Measurements from ENCODE around the gene CERKL. TPM values are rescaled to one million over a fixed set of nuclear protein-coding genes. Genes with fewer than 3 reads are reported as not detected.

The CERKL gene
- total and polyA plus RNA-seq, 2 donors from 2014 or later, result 7.8 to 8.0 TPM

DNA sequence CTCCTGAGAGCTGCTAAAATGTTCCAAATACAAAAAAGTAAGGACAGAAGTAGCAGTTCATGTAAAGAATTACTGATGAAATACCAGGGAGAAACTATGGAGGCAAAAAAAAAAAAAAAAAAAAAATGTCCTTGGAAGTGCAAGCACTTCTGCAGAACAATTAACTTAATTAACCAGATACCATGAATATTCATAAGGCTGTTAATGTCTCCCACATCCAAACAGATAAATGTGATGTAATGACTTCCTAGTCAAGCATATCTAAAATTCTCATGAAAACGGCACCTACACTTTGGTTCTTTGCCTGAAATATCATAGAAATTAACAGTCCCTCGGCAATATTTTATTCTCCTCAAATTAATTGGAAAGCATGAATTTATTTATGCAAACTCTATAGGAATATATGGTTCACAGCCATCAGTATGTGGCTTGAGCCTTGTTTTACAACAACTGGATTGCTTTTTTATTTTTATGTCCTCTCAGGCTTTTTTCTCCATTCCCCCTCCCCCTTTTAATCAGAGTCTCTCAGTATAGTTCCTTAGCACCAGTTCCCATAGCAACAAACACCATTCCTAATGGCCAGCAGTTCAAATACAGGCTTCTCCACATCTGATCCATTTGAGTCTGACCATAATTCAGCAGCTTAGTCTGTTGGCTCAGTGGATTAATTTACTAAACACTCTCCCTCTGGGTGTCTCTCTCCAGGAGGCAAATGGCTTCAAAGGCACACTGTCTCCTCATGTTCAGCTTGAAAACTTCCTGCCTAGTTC is 102.7 kb downstream of the CERKL start:
- H3K27me3 ChIP-seq (ENCODE audit: control insufficient read depth, insufficient read depth, low read length), result no peaks in the 10 kb centered on the region
- TF ChIP-seq, protein P1, sequence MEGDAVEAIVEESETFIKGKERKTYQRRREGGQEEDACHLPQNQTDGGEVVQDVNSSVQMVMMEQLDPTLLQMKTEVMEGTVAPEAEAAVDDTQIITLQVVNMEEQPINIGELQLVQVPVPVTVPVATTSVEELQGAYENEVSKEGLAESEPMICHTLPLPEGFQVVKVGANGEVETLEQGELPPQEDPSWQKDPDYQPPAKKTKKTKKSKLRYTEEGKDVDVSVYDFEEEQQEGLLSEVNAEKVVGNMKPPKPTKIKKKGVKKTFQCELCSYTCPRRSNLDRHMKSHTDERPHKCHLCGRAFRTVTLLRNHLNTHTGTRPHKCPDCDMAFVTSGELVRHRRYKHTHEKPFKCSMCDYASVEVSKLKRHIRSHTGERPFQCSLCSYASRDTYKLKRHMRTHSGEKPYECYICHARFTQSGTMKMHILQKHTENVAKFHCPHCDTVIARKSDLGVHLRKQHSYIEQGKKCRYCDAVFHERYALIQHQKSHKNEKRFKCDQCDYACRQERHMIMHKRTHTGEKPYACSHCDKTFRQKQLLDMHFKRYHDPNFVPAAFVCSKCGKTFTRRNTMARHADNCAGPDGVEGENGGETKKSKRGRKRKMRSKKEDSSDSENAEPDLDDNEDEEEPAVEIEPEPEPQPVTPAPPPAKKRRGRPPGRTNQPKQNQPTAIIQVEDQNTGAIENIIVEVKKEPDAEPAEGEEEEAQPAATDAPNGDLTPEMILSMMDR (IDR thresholded peaks at IDR 0.05; ENCODE audit: borderline replicate concordance, extremely low read depth, insufficient read depth), result no peak
- intact Hi-C loops (cut with DNase I), result no loop called here
- H3K9me3 ChIP-seq (ENCODE audit: control insufficient read depth in 2 of 3, insufficient read depth in 1 of 3, low read length in 3 of 3), result no peaks in the 10 kb centered on the region
- FAIRE-seq, result no peak
- H3K27ac ChIP-seq (ENCODE audit: low read depth in 2 of 2, low read length in 2 of 2), result no peak overlapping the region
- no peak overlapping the region for H3K4me3 ChIP-seq (ENCODE audit: low read length in 3 of 3)
- H3K36me3 ChIP-seq (ENCODE audit: control insufficient read depth in 2 of 3, insufficient read depth in 3 of 3, low read length in 3 of 3), result no peaks in the 10 kb centered on the region
- H3K4me1 ChIP-seq (ENCODE audit: control insufficient read depth in 2 of 3, insufficient read depth in 2 of 3, low read depth in 1 of 3, low read length in 3 of 3), result no peaks in the 10 kb centered on the region
- no peak overlapping the region for H3K9ac ChIP-seq (ENCODE audit: low read length in 3 of 3)
- DNase-seq, result peak in 2 of 5 donors; percentile 14 to 27

DNA sequence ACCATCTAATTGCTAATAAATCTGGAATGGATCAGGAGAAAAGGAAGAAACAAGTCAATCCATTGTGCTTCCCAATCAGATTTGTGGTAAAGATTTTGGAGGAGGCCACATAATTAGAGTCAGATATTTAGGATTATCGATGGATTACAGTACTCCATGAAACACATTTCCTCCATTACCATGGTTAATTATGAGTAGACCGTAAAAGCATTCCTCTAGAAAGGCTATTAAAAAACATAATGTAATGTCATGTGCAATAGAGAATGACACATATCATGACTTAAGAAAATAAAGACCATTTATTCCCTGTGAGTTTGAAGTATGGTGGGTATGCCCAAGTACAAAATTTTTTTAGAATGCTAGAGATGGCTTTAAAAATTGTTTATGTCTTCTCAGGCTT is 103.7 kb downstream of the CERKL start:
- Histone ChIP-seq H3K27me3 (ENCODE audit: control insufficient read depth, insufficient read depth, low read length) (no peaks in the 10 kb centered on the region), H3K27ac (ENCODE audit: low read depth in 2 of 2, low read length in 2 of 2) (no peak overlapping the region), H3K4me1 (ENCODE audit: control insufficient read depth in 2 of 3, insufficient read depth in 2 of 3, low read depth in 1 of 3, low read length in 3 of 3) (no peaks in the 10 kb centered on the region), H3K9me3 (ENCODE audit: control insufficient read depth in 2 of 3, insufficient read depth in 1 of 3, low read length in 3 of 3) (no peaks in the 10 kb centered on the region), H3K9ac (ENCODE audit: low read length in 3 of 3) (no peak overlapping the region), H3K36me3 (ENCODE audit: control insufficient read depth in 2 of 3, insufficient read depth in 3 of 3, low read length in 3 of 3) (no peaks in the 10 kb centered on the region), H3K4me3 (ENCODE audit: low read length in 3 of 3) (no peak overlapping the region)
- TF ChIP-seq, protein P1 (IDR thresholded peaks at IDR 0.05; ENCODE audit: borderline replicate concordance, extremely low read depth, insufficient read depth), result no peak
- intact Hi-C loops (cut with DNase I), result no loop called here
- no peak for FAIRE-seq
- no peak for DNase-seq

GRCh38 chr2:181552808-181553207 is 104.1 kb downstream of the CERKL start:
- H3K4me1 ChIP-seq (ENCODE audit: control insufficient read depth in 2 of 3, insufficient read depth in 2 of 3, low read depth in 1 of 3, low read length in 3 of 3), result no peaks in the 10 kb centered on the region
- no peak overlapping the region for H3K9ac ChIP-seq (ENCODE audit: low read length in 3 of 3)
- intact Hi-C loops (cut with DNase I), result no loop called here
- no peaks in the 10 kb centered on the region for H3K9me3 ChIP-seq (ENCODE audit: control insufficient read depth in 2 of 3, insufficient read depth in 1 of 3, low read length in 3 of 3)
- FAIRE-seq (no peak), DNase-seq (no peak)
- H3K27me3 ChIP-seq (ENCODE audit: control insufficient read depth, insufficient read depth, low read length), result no peaks in the 10 kb centered on the region
- TF ChIP-seq, protein P1 (IDR thresholded peaks at IDR 0.05; ENCODE audit: borderline replicate concordance, extremely low read depth, insufficient read depth), result no peak
- H3K36me3 ChIP-seq (ENCODE audit: control insufficient read depth in 2 of 3, insufficient read depth in 3 of 3, low read length in 3 of 3), result no peaks in the 10 kb centered on the region
- no peak overlapping the region for H3K27ac ChIP-seq (ENCODE audit: low read depth in 2 of 2, low read length in 2 of 2)
- H3K4me3 ChIP-seq (ENCODE audit: low read length in 3 of 3), result no peak overlapping the region

Data from kidney (tissue), 14 donors.